ENCODE measurements around the gene ERCC4.
A peak's percentile ranks its signal among the peaks of the same experiment; 100 is the strongest.
"Not testable (repeated sequence)": the region's sequence is repeated elsewhere in the genome, so short reads cannot be mapped to it uniquely, and the experiment has no call there.

The ERCC4 gene

GRCh38 chr16:13919683-13920509 lies at the start of gene ERCC4:
Gene ERCC4, plus strand, starts transcription at chr16:13920154. Its CDS starts 12 bp downstream, at chr16:13920166.
- in situ Hi-C loops (cut with MboI; ENCODE audit: low pct_unique_long_range_greater_than_20kb, low sequenced_read_pairs), result loop anchor here (10.0 kb wide), 1 partner anchor 365 kb away; no protein-coding TSS in a partner anchor
- peak; percentile 100 for DNase-seq

DNA sequence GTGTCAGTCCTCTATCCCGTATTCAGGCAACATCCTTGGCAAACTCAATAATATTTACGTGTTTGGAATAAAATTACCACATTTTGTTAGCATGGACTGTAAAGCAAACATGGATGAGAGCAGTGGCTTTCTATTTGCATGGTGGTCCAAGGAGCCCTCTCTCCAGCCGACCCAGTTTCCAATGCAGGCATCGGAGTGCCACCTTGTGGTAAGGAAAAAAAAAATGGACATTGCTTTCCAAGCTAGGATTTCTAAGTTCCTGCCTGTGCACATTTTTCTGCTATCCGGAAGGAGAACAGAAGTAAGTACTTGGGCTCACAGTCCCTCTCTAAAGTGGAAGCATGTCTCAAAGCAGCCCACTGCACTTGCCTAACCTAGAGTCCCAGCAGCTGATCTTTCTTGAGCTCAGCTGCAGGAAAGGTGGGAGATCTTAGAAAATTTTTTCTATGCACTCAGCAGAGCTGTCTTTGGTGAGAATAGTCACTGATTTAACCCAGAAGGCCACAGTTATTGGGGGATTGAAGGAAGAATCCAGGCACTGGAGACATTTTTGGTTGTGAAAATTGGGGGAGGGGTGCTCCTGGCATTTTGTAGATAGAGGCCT lies 46.0 kb upstream of the ERCC4 start:
- peak; percentile 57 for DNase-seq
- in situ Hi-C loops (cut with MboI; ENCODE audit: low pct_unique_long_range_greater_than_20kb, low sequenced_read_pairs), result no loop called here

DNA sequence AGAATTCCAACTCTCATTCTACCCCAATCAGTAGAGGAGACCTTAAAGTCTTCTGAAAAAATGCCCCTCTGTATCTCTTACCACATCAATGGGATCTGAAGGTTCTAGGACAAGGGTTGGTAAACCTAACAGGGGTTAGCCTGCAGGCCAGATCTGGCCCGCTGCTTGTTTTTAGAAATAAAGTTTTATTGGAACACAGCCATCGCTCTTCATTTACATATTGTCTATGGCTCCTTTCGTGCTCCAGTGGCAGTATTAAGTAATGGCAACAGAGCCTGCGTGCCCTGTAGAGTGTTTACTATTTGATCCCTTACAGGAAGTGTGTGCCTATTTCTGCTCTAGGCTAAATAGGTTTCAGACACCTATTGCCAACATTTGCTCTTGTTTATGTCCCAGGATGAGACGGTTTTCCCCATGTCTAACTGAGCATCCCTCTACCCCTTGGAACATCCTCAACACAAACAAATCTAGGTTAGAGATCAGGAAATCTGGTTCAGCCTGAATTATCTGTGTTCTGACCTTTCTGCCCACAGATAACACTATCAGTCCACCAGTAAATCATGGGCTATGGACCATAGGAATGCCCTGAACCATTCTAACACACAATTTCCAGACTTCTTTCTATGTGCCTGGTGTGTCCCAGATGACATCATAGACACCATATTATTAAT lies 44.2 kb upstream of the ERCC4 start:
- in situ Hi-C loops (cut with MboI; ENCODE audit: low pct_unique_long_range_greater_than_20kb, low sequenced_read_pairs), result no loop called here
- DNase-seq, result no peak

DNA sequence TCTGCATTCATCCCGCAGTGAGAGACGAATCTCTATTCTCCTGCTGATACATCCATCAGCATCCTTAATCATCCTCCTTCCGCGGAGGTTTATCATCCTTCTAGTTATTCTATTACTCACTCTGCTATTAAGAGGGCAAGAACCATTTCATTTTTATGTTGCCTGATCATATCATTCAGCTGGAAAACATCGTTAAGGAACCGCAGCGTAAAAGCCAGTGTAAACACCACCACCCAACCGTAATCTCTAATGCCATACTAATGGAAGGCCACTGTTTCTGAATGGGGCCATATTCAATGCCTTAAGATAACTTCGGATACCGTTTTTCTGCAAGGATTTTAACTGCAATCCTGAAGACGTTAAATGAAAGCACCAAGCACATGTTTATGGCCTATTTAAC lies 36.7 kb upstream of the ERCC4 start:
- in situ Hi-C loops (cut with MboI; ENCODE audit: low pct_unique_long_range_greater_than_20kb, low sequenced_read_pairs), result no loop called here
- no peak for DNase-seq

DNA sequence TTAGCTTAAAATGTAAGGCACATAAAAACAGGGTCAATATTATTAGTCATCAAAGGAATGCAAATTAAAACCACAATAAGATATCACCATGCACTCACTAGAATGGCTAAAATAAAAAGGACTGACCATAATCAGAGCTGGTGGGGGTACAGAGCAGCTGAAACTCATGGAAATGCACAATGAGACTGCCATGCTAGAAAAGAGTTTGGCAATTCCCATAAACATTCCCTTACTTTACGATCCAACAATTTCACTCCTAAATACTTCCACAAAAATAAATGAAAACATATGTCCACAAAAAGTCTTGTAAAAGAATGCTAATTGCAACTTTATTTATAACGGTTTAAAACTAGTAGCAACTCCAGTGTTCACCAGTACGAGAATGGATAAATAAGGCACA lies 36.1 kb upstream of the ERCC4 start:
- no peak for DNase-seq
- in situ Hi-C loops (cut with MboI; ENCODE audit: low pct_unique_long_range_greater_than_20kb, low sequenced_read_pairs), result no loop called here

GRCh38 chr16:13885700-13886099 lies 34.3 kb upstream of the ERCC4 start:
- in situ Hi-C loops (cut with MboI; ENCODE audit: low pct_unique_long_range_greater_than_20kb, low sequenced_read_pairs), result no loop called here
- no peak for DNase-seq

DNA sequence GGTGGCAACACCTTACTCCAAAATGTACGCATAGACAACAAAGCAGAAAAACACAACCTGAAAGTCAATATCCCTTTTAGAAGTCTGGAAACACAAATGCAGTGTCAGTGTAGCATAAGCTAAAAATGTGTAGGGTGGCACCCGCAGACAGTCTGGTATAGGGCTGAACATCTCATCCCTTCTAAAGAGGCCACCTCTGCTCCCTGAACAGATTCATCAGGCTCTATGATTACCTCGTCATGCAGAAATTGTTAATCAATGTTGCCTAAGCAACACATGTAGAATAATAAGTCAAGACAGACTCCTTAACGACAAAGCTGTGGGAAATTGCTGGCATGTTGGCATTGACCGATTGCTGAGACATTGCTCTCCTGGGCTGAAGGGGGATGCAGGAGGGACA lies 33.3 kb upstream of the ERCC4 start:
- in situ Hi-C loops (cut with MboI; ENCODE audit: low pct_unique_long_range_greater_than_20kb, low sequenced_read_pairs), result no loop called here
- no peak for DNase-seq

GRCh38 chr16:13889323-13889722 lies 30.6 kb upstream of the ERCC4 start:
- in situ Hi-C loops (cut with MboI; ENCODE audit: low pct_unique_long_range_greater_than_20kb, low sequenced_read_pairs); DNase-seq: not testable (repeated sequence)

- no peak for DNase-seq
- in situ Hi-C loops (cut with MboI; ENCODE audit: low pct_unique_long_range_greater_than_20kb, low sequenced_read_pairs), result no loop called here
These were observed 27.7 kb upstream of the ERCC4 start for GRCh38 chr16:13892301-13892700.

DNA sequence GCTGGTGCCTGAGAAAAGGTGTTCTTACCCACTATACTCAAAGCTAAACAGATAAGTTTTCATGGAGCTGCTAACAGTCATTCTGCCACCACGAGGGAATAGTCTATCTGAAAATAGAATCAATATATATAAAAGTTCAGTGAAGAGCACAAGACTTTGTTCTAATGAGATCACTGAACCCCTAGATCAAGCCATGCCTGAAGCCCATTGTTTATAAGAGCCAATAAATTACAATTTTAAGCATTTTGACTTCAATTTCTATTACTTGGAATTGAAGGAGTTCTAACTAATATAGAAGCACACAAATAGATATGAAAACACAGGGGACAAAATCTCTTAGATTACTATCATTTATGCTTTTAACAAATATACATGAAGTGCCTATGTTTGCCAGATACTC lies 24.4 kb upstream of the ERCC4 start:
- no peak for DNase-seq
- in situ Hi-C loops (cut with MboI; ENCODE audit: low pct_unique_long_range_greater_than_20kb, low sequenced_read_pairs), result no loop called here

DNA sequence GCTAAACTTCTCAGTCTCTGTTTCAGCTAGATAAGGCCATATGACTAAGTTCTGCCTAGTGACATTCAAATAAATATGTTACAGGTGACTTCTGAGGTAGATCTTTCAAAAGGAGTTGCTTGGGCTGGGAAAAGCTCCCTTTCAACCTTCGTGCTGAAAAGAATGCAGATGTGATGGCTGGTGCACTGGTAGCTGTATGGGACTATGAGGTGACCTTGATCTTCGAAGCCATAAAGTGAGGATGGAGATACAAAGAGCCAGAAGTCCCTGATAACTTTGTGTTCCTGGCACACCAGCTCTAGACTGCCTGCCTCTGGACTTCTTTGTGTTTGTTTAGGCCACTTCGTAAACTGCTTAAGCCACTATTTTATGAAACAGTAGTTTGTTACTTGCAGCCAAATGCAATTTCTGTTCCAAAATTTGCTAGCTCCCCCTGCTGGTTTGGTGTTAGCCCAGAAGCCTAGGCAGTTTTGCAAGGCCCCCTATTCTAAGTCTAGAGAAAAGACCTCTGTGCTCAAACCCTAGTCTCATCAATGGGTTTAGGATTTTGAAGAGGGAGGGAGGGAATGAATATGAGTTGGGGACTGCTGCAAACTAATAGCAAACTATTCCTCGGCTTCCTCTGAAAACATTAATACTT lies 23.3 kb upstream of the ERCC4 start:
- peak; percentile 5 for DNase-seq
- in situ Hi-C loops (cut with MboI; ENCODE audit: low pct_unique_long_range_greater_than_20kb, low sequenced_read_pairs), result no loop called here

GRCh38 chr16:13897806-13898205 lies 22.1 kb upstream of the ERCC4 start:
- in situ Hi-C loops (cut with MboI; ENCODE audit: low pct_unique_long_range_greater_than_20kb, low sequenced_read_pairs), result no loop called here
- DNase-seq, result no peak

DNA sequence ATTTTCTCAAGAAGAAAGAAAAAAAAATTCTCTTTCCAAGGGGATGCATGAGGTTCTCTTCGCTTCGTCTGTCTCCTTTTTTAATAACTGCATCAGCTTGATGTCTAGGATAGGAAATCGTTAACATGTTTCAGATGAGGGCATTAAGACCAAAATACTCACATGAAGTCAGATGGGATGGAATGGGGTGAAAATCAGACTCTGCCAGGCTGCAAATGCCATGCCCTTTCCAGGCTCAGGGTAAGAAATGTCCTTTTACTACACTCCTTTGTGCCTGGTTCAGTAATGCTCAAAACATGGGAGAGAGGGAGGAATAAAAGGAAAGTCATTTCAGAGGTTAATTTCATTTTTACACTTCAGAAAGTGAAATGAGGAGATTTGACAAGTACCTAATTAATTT lies 21.7 kb upstream of the ERCC4 start:
- in situ Hi-C loops (cut with MboI; ENCODE audit: low pct_unique_long_range_greater_than_20kb, low sequenced_read_pairs), result no loop called here
- no peak for DNase-seq

GRCh38 chr16:13902052-13902451 lies 17.9 kb upstream of the ERCC4 start:
- in situ Hi-C loops (cut with MboI; ENCODE audit: low pct_unique_long_range_greater_than_20kb, low sequenced_read_pairs), result no loop called here
- DNase-seq, result no peak

- in situ Hi-C loops (cut with MboI; ENCODE audit: low pct_unique_long_range_greater_than_20kb, low sequenced_read_pairs), result no loop called here
- no peak for DNase-seq
These were observed 17.3 kb upstream of the ERCC4 start for GRCh38 chr16:13902677-13903076.

GRCh38 chr16:13904179-13904691 lies 15.7 kb upstream of the ERCC4 start:
- DNase-seq, result no peak
- in situ Hi-C loops (cut with MboI; ENCODE audit: low pct_unique_long_range_greater_than_20kb, low sequenced_read_pairs), result no loop called here

- in situ Hi-C loops (cut with MboI; ENCODE audit: low pct_unique_long_range_greater_than_20kb, low sequenced_read_pairs), result not testable (repeated sequence)
- peak; percentile 33 for DNase-seq
These were observed 15.1 kb upstream of the ERCC4 start for GRCh38 chr16:13904822-13905221.

DNA sequence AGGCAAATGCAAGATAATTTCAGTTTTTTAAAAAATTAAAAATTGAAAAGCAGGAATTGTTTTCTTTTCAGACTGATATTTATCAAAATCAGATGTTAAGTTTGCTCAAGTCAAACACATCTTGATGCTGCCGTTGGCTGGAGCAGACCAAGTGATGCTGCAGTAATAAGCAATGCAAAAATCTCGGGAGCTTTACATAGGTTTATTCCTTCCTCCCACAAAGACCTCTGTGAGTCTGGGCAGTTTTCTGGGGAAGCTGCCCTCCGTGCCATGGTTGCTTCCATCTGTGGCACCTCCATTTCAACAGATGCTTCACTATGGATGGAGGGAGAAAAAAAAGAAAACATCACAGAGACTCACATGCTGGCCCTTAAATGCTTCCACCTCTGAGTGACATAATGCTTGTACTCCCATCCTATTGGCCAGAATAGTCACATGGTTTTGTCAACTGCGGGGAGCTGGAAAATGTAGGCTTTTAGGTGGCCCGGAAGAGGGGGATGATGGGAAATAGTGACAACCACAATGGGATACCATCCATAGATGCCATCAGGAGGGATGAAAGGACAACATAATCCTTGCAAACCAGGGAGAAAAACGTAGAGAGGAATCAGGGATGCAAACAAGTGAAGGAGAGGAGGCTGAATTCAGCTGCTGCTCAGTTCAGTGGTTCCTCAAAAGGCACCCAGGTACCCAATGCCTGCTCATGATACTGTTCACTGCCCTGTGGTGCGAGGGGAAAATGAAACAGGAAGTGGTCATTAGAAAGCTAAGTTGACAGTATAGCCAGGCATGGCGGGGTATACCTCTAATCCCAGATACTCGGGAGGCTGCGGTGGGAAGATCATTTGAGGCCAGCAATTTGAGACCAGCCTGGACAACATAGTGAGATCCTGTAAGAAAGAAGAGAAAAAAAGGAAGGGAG lies 13.5 kb upstream of the ERCC4 start:
- peak; percentile 11 for DNase-seq
- in situ Hi-C loops (cut with MboI; ENCODE audit: low pct_unique_long_range_greater_than_20kb, low sequenced_read_pairs), result no loop called here

DNA sequence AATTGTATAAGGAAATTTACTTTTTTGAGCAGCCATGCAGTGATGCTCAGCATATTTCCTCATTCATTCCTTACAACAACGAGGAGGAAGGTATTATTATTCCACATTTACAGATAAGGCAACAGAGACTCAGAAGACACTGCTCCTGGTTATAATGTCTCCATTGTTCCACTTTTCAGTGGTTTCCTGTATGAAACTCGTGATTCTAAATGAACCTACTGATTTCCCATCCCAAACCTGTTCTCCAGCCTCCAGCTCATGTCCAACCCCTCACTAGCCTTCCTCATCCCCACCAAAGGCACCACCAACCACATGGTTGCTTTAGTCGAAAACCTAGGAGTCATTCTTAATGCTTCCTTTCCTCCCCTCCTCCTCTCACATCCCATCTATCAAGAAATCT lies 12.5 kb upstream of the ERCC4 start:
- DNase-seq, result no peak
- in situ Hi-C loops (cut with MboI; ENCODE audit: low pct_unique_long_range_greater_than_20kb, low sequenced_read_pairs), result no loop called here
